ENCODE measurements around the gene ADAM12. TPM values are rescaled to one million over a fixed set of nuclear protein-coding genes. Genes with fewer than 3 reads are reported as not detected.

The ADAM12 gene
- total and polyA plus RNA-seq, 4 donors = 0.03 to 0.33 (median 0.19) TPM

DNA sequence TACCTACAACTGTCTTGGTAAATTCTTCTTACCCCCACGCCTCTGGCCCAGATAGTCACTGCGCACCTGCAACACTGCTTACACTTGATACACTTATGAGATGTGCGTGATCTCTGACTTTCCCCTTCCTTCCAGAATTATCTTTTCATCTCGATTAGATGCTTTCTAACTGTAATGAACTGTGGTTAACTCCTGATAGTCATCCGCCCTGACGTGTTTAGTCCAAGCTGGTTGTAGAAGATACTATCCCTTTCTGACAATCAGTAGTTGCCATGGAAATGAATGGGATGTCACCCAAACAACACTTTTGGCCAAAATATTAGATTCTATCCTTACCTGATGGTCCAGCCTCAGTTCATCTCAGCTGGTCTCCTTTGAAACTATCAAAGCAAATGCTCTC is 241.5 kb downstream of the ADAM12 start:
- DNase-seq (ENCODE audit: low spot score) = no peak
- 86% methylated on average over 6 of the region's 6 CpGs for WGBS

DNA sequence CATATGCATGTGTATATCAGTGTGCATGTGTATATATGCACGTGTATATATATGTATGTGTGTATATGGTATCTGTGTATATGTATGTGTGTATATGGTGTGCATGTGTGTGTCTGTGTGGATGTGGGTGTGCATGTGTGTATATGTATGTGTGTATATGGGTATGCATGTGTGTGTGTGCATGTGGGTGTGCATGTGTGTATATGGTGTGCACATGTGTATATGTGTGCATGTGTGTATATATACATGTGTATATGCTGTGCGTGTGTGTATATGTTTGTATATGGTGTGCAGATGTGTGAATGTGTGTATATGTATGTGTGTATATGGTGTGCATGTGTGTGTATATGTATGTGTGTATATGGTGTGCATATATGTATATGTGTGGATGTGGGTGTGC is 245.2 kb downstream of the ADAM12 start:
- DNase-seq (ENCODE audit: low spot score) = no peak
- no peaks in the 10 kb centered on the region for H3K9me3 ChIP-seq (ENCODE audit: control insufficient read depth in 4 of 4, low read length in 3 of 4)
- 91% methylated on average over 2 of the region's 2 CpGs for WGBS
- H3K27me3 ChIP-seq (ENCODE audit: control insufficient read depth in 4 of 4, insufficient read depth in 4 of 4, low read length in 3 of 4) = no peaks in the 10 kb centered on the region
- no peaks in the 10 kb centered on the region for H3K36me3 ChIP-seq (ENCODE audit: control insufficient read depth in 4 of 4, insufficient read depth in 3 of 4, low read depth in 1 of 4, low read length in 3 of 4)
- H3K4me3 ChIP-seq (ENCODE audit: low read depth in 1 of 3, low read length in 3 of 3) = no peak overlapping the region
- H3K9ac ChIP-seq (ENCODE audit: low read depth in 1 of 2, low read length in 2 of 2) = no peak overlapping the region
- H3K4me1 ChIP-seq (ENCODE audit: control insufficient read depth in 4 of 4, insufficient read depth in 4 of 4, low read length in 3 of 4) = no peaks in the 10 kb centered on the region
- H3K27ac ChIP-seq (ENCODE audit: low read depth in 1 of 2, low read length in 2 of 2) = no peak overlapping the region
- TF ChIP-seq JUND (IDR thresholded peaks at IDR 0.05) = no peak
- TF ChIP-seq RXRA (IDR thresholded peaks at IDR 0.05) = no peak
- no peak for TF ChIP-seq YY1 (IDR thresholded peaks at IDR 0.05)
- TF ChIP-seq, protein P1, sequence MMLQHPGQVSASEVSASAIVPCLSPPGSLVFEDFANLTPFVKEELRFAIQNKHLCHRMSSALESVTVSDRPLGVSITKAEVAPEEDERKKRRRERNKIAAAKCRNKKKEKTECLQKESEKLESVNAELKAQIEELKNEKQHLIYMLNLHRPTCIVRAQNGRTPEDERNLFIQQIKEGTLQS (IDR thresholded peaks at IDR 0.05) = no peak
- TF ChIP-seq, protein P2, sequence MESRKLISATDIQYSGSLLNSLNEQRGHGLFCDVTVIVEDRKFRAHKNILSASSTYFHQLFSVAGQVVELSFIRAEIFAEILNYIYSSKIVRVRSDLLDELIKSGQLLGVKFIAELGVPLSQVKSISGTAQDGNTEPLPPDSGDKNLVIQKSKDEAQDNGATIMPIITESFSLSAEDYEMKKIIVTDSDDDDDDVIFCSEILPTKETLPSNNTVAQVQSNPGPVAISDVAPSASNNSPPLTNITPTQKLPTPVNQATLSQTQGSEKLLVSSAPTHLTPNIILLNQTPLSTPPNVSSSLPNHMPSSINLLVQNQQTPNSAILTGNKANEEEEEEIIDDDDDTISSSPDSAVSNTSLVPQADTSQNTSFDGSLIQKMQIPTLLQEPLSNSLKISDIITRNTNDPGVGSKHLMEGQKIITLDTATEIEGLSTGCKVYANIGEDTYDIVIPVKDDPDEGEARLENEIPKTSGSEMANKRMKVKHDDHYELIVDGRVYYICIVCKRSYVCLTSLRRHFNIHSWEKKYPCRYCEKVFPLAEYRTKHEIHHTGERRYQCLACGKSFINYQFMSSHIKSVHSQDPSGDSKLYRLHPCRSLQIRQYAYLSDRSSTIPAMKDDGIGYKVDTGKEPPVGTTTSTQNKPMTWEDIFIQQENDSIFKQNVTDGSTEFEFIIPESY (IDR thresholded peaks at IDR 0.05) = no peak
- TF ChIP-seq, protein P3, sequence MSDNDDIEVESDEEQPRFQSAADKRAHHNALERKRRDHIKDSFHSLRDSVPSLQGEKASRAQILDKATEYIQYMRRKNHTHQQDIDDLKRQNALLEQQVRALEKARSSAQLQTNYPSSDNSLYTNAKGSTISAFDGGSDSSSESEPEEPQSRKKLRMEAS (IDR thresholded peaks at IDR 0.05) = no peak
- TF ChIP-seq, protein P4, sequence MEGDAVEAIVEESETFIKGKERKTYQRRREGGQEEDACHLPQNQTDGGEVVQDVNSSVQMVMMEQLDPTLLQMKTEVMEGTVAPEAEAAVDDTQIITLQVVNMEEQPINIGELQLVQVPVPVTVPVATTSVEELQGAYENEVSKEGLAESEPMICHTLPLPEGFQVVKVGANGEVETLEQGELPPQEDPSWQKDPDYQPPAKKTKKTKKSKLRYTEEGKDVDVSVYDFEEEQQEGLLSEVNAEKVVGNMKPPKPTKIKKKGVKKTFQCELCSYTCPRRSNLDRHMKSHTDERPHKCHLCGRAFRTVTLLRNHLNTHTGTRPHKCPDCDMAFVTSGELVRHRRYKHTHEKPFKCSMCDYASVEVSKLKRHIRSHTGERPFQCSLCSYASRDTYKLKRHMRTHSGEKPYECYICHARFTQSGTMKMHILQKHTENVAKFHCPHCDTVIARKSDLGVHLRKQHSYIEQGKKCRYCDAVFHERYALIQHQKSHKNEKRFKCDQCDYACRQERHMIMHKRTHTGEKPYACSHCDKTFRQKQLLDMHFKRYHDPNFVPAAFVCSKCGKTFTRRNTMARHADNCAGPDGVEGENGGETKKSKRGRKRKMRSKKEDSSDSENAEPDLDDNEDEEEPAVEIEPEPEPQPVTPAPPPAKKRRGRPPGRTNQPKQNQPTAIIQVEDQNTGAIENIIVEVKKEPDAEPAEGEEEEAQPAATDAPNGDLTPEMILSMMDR (IDR thresholded peaks at IDR 0.05; ENCODE audit: low read depth, low read length, missing input control) = no peak
- TF ChIP-seq SP1 (IDR thresholded peaks at IDR 0.05) = no peak

More for the DNA sequence above, 241.5 kb downstream of the ADAM12 start:
- Histone ChIP-seq H3K36me3 (ENCODE audit: control insufficient read depth in 4 of 4, insufficient read depth in 3 of 4, low read depth in 1 of 4, low read length in 3 of 4) (no peaks in the 10 kb centered on the region), H3K4me3 (ENCODE audit: low read depth in 1 of 3, low read length in 3 of 3) (no peak overlapping the region), H3K4me1 (ENCODE audit: control insufficient read depth in 4 of 4, insufficient read depth in 4 of 4, low read length in 3 of 4) (no peaks in the 10 kb centered on the region), H3K27ac (ENCODE audit: low read depth in 1 of 2, low read length in 2 of 2) (no peak overlapping the region), H3K9ac (ENCODE audit: low read depth in 1 of 2, low read length in 2 of 2) (no peak overlapping the region), H3K9me3 (ENCODE audit: control insufficient read depth in 4 of 4, low read length in 3 of 4) (peaks cover 0 to 5% (median 0%) of the 10 kb centered on the region in 4 donors), H3K27me3 (ENCODE audit: control insufficient read depth in 4 of 4, insufficient read depth in 4 of 4, low read length in 3 of 4) (no peaks in the 10 kb centered on the region)
- TF ChIP-seq, protein P2 (IDR thresholded peaks at IDR 0.05) = no peak
- TF ChIP-seq, protein P5, sequence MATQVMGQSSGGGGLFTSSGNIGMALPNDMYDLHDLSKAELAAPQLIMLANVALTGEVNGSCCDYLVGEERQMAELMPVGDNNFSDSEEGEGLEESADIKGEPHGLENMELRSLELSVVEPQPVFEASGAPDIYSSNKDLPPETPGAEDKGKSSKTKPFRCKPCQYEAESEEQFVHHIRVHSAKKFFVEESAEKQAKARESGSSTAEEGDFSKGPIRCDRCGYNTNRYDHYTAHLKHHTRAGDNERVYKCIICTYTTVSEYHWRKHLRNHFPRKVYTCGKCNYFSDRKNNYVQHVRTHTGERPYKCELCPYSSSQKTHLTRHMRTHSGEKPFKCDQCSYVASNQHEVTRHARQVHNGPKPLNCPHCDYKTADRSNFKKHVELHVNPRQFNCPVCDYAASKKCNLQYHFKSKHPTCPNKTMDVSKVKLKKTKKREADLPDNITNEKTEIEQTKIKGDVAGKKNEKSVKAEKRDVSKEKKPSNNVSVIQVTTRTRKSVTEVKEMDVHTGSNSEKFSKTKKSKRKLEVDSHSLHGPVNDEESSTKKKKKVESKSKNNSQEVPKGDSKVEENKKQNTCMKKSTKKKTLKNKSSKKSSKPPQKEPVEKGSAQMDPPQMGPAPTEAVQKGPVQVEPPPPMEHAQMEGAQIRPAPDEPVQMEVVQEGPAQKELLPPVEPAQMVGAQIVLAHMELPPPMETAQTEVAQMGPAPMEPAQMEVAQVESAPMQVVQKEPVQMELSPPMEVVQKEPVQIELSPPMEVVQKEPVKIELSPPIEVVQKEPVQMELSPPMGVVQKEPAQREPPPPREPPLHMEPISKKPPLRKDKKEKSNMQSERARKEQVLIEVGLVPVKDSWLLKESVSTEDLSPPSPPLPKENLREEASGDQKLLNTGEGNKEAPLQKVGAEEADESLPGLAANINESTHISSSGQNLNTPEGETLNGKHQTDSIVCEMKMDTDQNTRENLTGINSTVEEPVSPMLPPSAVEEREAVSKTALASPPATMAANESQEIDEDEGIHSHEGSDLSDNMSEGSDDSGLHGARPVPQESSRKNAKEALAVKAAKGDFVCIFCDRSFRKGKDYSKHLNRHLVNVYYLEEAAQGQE (IDR thresholded peaks at IDR 0.05) = no peak
- TF ChIP-seq NR2F2 (IDR thresholded peaks at IDR 0.05) (no peak), SP1 (IDR thresholded peaks at IDR 0.05) (no peak), HNF4G (IDR thresholded peaks at IDR 0.05) (no peak), EGR1 (IDR thresholded peaks at IDR 0.05; ENCODE audit: low read depth in 2 of 2) (no peak), HNF4A (conservative IDR thresholded peaks at IDR 0.05) (no peak), JUND (IDR thresholded peaks at IDR 0.05) (no peak), FOXA2 (IDR thresholded peaks at IDR 0.05) (no peak)
- TF ChIP-seq, protein P4 (IDR thresholded peaks at IDR 0.05; ENCODE audit: low read depth, low read length, missing input control) = no peak
- TF ChIP-seq, protein P1 (IDR thresholded peaks at IDR 0.05) = no peak

All from liver (tissue), 9 donors.